Neutrophil (primary cell): ENCODE data around the gene SKOR1.

ENCODE experiments used
- H3K27ac ChIP-seq: fragments of 200-600 bp; sonication (generic); 2 replicates; pipeline ENCODE4 v1.5.1; 2016; ENCODE audit warnings: mild to moderate bottlenecking, moderate library complexity
- H3K27me3 ChIP-seq: fragments of 200-600 bp; sonication (generic); 2 replicates; pipeline ENCODE4 v1.6.0; 2016; ENCODE audit warnings: mild to moderate bottlenecking
- H3K36me3 ChIP-seq: fragments of 200-600 bp; sonication (generic); 2 replicates; pipeline ENCODE4 v1.5.1; 2017
- H3K4me1 ChIP-seq, 2 experiments: fragments of 200-600 bp in 1 of 2; sonication (generic) in 1 of 2; 1 replicate in 1 of 2; 2 replicates in 1 of 2; pipeline versions ENCODE4 v1.5.1 to v1.6.1; 2013 to 2016; ENCODE audit warnings: low read depth in 1 of 2, low read length in 1 of 2, mild to moderate bottlenecking in 1 of 2, moderate library complexity in 1 of 2; ENCODE audit not compliant: control insufficient read depth in 1 of 2, insufficient read depth in 1 of 2
- H3K4me3 ChIP-seq, 2 experiments: fragments of 200-600 bp in 1 of 2; sonication (generic) in 1 of 2; 1 replicate in 1 of 2; 2 replicates in 1 of 2; pipeline ENCODE4 v1.5.1; 2013 to 2016; ENCODE audit warnings: low read depth in 1 of 2, low read length in 1 of 2, mild to moderate bottlenecking in 1 of 2, moderate library complexity in 1 of 2
- H3K9me3 ChIP-seq: fragments of 200-600 bp; sonication (generic); 2 replicates; pipeline ENCODE4 v1.5.1; 2016
- TF ChIP-seq, protein P1 (sequence below): fragments of 200-600 bp; sonication (generic); IDR thresholded peaks from 2 replicates; pipeline ENCODE4 v1.5.1; 2016; ENCODE audit warnings: antibody characterized with exemption

SKOR1 gene

GRCh38 chr15:67854358-67854757, 29.0 kb downstream of the SKOR1 start:
- TF ChIP-seq, protein P1, sequence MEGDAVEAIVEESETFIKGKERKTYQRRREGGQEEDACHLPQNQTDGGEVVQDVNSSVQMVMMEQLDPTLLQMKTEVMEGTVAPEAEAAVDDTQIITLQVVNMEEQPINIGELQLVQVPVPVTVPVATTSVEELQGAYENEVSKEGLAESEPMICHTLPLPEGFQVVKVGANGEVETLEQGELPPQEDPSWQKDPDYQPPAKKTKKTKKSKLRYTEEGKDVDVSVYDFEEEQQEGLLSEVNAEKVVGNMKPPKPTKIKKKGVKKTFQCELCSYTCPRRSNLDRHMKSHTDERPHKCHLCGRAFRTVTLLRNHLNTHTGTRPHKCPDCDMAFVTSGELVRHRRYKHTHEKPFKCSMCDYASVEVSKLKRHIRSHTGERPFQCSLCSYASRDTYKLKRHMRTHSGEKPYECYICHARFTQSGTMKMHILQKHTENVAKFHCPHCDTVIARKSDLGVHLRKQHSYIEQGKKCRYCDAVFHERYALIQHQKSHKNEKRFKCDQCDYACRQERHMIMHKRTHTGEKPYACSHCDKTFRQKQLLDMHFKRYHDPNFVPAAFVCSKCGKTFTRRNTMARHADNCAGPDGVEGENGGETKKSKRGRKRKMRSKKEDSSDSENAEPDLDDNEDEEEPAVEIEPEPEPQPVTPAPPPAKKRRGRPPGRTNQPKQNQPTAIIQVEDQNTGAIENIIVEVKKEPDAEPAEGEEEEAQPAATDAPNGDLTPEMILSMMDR = no peak
- no peaks in the 10 kb centered on the region for H3K9me3 ChIP-seq
- H3K36me3 ChIP-seq = no peaks in the 10 kb centered on the region
- H3K4me3 ChIP-seq = no peak overlapping the region
- H3K27me3 ChIP-seq = no peaks in the 10 kb centered on the region
- H3K4me1 ChIP-seq = peaks cover 18 to 21% of the 10 kb centered on the region in 2 experiments
- H3K27ac ChIP-seq = no peak overlapping the region

- TF ChIP-seq, protein P1 = no peak
- Histone ChIP-seq H3K4me1 (peaks cover 8% of the 10 kb centered on the region in 2 experiments), H3K27ac (no peak overlapping the region), H3K9me3 (no peaks in the 10 kb centered on the region), H3K36me3 (no peaks in the 10 kb centered on the region), H3K4me3 (no peak overlapping the region), H3K27me3 (no peaks in the 10 kb centered on the region)
Observed at GRCh38 chr15:67855842-67856241, 30.5 kb downstream of the SKOR1 start.

- H3K27me3 ChIP-seq = no peaks in the 10 kb centered on the region
- TF ChIP-seq, protein P1 = no peak
Observed at GRCh38 chr15:67857220-67857619, 31.9 kb downstream of the SKOR1 start.

GRCh38 chr15:67859331-67859946, 34.1 kb downstream of the SKOR1 start:
- Histone ChIP-seq H3K36me3 (no peaks in the 10 kb centered on the region), H3K27me3 (no peaks in the 10 kb centered on the region), H3K4me3 (no peak overlapping the region), H3K27ac (no peak overlapping the region), H3K9me3 (no peaks in the 10 kb centered on the region), H3K4me1 (peaks cover 9 to 13% of the 10 kb centered on the region in 2 experiments)
- TF ChIP-seq, protein P1 = no peak

More at GRCh38 chr15:67857220-67857619, 31.9 kb downstream of the SKOR1 start:
- Histone ChIP-seq H3K36me3 (no peaks in the 10 kb centered on the region), H3K4me1 (peaks cover 0 to 5% of the 10 kb centered on the region in 2 experiments), H3K4me3 (no peak overlapping the region), H3K27ac (no peak overlapping the region), H3K9me3 (no peaks in the 10 kb centered on the region)

GRCh38 chr15:67861983-67862382, 36.7 kb downstream of the SKOR1 start:
- H3K9me3 ChIP-seq = no peaks in the 10 kb centered on the region
- H3K4me3 ChIP-seq = no peak overlapping the region
- peaks cover 9 to 10% of the 10 kb centered on the region in 2 experiments for H3K4me1 ChIP-seq
- no peaks in the 10 kb centered on the region for H3K27me3 ChIP-seq
- H3K27ac ChIP-seq = no peak overlapping the region
- TF ChIP-seq, protein P1 = no peak
- no peaks in the 10 kb centered on the region for H3K36me3 ChIP-seq
